HEK293 (cell line): ENCODE data around the gene NRP2.

Experiments
- CTCF ChIA-PET: fragments of 350-600 bp; formaldehyde crosslinking; extraction: SDS; loops from one replicate; lab custom pipeline; 2021; ENCODE audit warnings: antibody characterized with exemption; lab: Yijun Ruan, JAX
- POLR2A ChIA-PET: fragments of 300-600 bp; formaldehyde crosslinking; extraction: SDS; loops from one replicate; lab custom pipeline; 2020; ENCODE audit warnings: antibody characterized with exemption, inconsistent platforms; lab: Yijun Ruan, JAX
- H3K27ac ChIP-seq: fragments of 200-500 bp; sonication (Bioruptor generic); 2 replicates; pipeline ENCODE4 v1.5.1; 2014; ENCODE audit warnings: low read depth, low read length, control low read depth, inconsistent platforms; ENCODE audit errors: extremely low read depth
- H3K36me3 ChIP-seq, 2 experiments: fragments of 200-500 bp in 1 of 2; sonication (Bioruptor generic) in 1 of 2; 1 replicate in 1 of 2; 2 replicates in 1 of 2; pipeline ENCODE4 v1.5.1; 2014 to 2017; ENCODE audit warnings: inconsistent platforms in 2 of 2, low read length in 2 of 2; ENCODE audit not compliant: control insufficient read depth in 2 of 2, insufficient read depth in 1 of 2
- H3K4me1 ChIP-seq: fragments of 200-500 bp; sonication (Bioruptor generic); 2 replicates; pipeline ENCODE4 v1.5.1; 2014; ENCODE audit warnings: mild to moderate bottlenecking, low read length, inconsistent platforms; ENCODE audit not compliant: control insufficient read depth, insufficient read depth
- H3K4me3 ChIP-seq: 2 replicates; pipeline ENCODE4 v1.5.1; 2011; ENCODE audit warnings: low read depth, mild to moderate bottlenecking, control low read depth, low read length, moderate library complexity
- H3K9me3 ChIP-seq: fragments of 200-500 bp; sonication (Bioruptor generic); 2 replicates; pipeline ENCODE4 v1.5.1; 2014; ENCODE audit warnings: low read depth, low read length, inconsistent platforms; ENCODE audit not compliant: control insufficient read depth, insufficient read depth
- EGR2 ChIP-seq: fragments of 450-650 bp; formaldehyde crosslinking; IDR thresholded peaks from 2 replicates; pipeline ENCODE4 v1.5.1; 2016; ENCODE audit warnings: low read depth, missing biosample characterization, missing genetic modification characterization
- REPIN1 ChIP-seq: fragments of 450-650 bp; formaldehyde crosslinking; IDR thresholded peaks from 2 replicates; pipeline ENCODE4 v1.5.1; 2017; ENCODE audit warnings: missing biosample characterization, missing genetic modification characterization, low read depth
- ZBTB20 ChIP-seq: fragments of 450-650 bp; formaldehyde crosslinking; IDR thresholded peaks from 2 replicates; pipeline ENCODE4 v1.5.1; 2016; ENCODE audit warnings: missing biosample characterization, missing genetic modification characterization
- ZIC2 ChIP-seq: fragments of 450-650 bp; formaldehyde crosslinking; IDR thresholded peaks from 2 replicates; pipeline ENCODE4 v1.5.1; 2016; ENCODE audit warnings: missing biosample characterization, missing genetic modification characterization
- ZNF311 ChIP-seq: fragments of 450-650 bp; formaldehyde crosslinking; IDR thresholded peaks from 2 replicates; pipeline ENCODE4 v1.5.1; 2017; ENCODE audit warnings: missing biosample characterization, missing genetic modification characterization, borderline replicate concordance
- ZNF335 ChIP-seq: fragments of 450-650 bp; formaldehyde crosslinking; conservative IDR thresholded peaks from 2 replicates; pipeline ENCODE4 v1.5.1; 2016; ENCODE audit warnings: missing biosample characterization, missing genetic modification characterization
- ZNF426 ChIP-seq: fragments of 450-650 bp; formaldehyde crosslinking; IDR thresholded peaks from 2 replicates; pipeline ENCODE4 v1.5.1; 2017; ENCODE audit warnings: missing biosample characterization, missing genetic modification characterization, mild to moderate bottlenecking, inconsistent platforms, moderate library complexity
- ZNF514 ChIP-seq: fragments of 450-650 bp; formaldehyde crosslinking; IDR thresholded peaks from 2 replicates; pipeline ENCODE4 v1.5.1; 2016; ENCODE audit warnings: missing biosample characterization, missing genetic modification characterization
- ZNF548 ChIP-seq: fragments of 450-650 bp; formaldehyde crosslinking; IDR thresholded peaks from 2 replicates; pipeline ENCODE4 v1.5.1; 2016; ENCODE audit warnings: missing biosample characterization, missing genetic modification characterization
- TF ChIP-seq, protein P1 (sequence below): fragments of 450-650 bp; formaldehyde crosslinking; IDR thresholded peaks from 2 replicates; pipeline ENCODE4 v1.5.1; 2016; ENCODE audit warnings: missing biosample characterization, missing genetic modification characterization
- TF ChIP-seq, protein P2 (sequence below): fragments of 450-650 bp; formaldehyde crosslinking; IDR thresholded peaks from 2 replicates; pipeline ENCODE4 v1.5.1; 2016; ENCODE audit warnings: missing biosample characterization, missing genetic modification characterization
- TF ChIP-seq, protein P3 (sequence below): fragments of 450-650 bp; formaldehyde crosslinking; IDR thresholded peaks from 2 replicates; pipeline ENCODE4 v1.5.1; 2016; ENCODE audit warnings: missing biosample characterization, missing genetic modification characterization
- TF ChIP-seq, protein P4 (sequence below): fragments of 450-650 bp; formaldehyde crosslinking; IDR thresholded peaks from 2 replicates; pipeline ENCODE4 v1.5.1; 2016; ENCODE audit warnings: missing biosample characterization, missing genetic modification characterization

Gene NRP2

DNA sequence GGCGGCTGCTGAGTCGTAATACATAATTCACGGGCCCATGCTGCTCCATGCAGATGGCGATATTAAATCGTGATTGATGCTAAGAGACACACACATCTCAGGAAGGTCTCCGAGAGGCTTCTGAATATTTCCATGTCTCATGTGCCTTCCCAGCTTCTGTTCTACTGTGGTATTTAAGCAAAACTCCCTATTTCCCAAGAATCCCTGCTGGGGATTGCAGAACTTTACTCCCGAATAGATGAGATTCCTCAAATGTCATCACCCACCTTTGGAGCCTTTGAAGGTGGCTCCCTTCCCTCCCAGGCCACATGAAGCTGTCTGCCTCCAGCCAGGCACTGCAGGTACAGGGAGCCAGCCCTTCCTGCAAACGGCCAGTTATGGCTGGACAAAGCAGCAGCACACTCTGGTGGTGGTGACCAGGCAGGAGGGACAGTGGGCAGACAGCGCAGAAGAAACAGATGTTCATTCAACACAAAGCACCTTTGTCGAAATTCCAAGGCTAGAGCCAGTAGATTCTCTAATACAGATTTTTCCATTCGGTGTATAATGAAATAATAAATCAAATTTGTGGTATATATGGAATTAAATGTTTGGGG, 14.1 kb downstream of the NRP2 start:
- ChIA-PET POLR2A (no interaction called here), CTCF (interaction anchor here (0.8 to 1.4 kb wide), 3 partner anchors 14 to 64 kb away, joined by 3 to 6 read pairs (median 3); partner anchors contain the start of gene NRP2)
- H3K4me1 ChIP-seq, result peaks cover 3% of the 10 kb centered on the region; the same call in 1 of the 2 replicates
- no peaks in the 10 kb centered on the region for H3K9me3 ChIP-seq
- no peak overlapping the region for H3K4me3 ChIP-seq
- peaks cover 0 to 3% of the 10 kb centered on the region in 2 experiments; a peak in 1 of 3 replicates for H3K36me3 ChIP-seq
- no peak for TF ChIP-seq ZNF335 (tag by site-specific recombination)
- TF ChIP-seq, protein P1, sequence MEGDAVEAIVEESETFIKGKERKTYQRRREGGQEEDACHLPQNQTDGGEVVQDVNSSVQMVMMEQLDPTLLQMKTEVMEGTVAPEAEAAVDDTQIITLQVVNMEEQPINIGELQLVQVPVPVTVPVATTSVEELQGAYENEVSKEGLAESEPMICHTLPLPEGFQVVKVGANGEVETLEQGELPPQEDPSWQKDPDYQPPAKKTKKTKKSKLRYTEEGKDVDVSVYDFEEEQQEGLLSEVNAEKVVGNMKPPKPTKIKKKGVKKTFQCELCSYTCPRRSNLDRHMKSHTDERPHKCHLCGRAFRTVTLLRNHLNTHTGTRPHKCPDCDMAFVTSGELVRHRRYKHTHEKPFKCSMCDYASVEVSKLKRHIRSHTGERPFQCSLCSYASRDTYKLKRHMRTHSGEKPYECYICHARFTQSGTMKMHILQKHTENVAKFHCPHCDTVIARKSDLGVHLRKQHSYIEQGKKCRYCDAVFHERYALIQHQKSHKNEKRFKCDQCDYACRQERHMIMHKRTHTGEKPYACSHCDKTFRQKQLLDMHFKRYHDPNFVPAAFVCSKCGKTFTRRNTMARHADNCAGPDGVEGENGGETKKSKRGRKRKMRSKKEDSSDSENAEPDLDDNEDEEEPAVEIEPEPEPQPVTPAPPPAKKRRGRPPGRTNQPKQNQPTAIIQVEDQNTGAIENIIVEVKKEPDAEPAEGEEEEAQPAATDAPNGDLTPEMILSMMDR (tag by site-specific recombination), result peak; percentile 62
- no peak overlapping the region for H3K27ac ChIP-seq

DNA sequence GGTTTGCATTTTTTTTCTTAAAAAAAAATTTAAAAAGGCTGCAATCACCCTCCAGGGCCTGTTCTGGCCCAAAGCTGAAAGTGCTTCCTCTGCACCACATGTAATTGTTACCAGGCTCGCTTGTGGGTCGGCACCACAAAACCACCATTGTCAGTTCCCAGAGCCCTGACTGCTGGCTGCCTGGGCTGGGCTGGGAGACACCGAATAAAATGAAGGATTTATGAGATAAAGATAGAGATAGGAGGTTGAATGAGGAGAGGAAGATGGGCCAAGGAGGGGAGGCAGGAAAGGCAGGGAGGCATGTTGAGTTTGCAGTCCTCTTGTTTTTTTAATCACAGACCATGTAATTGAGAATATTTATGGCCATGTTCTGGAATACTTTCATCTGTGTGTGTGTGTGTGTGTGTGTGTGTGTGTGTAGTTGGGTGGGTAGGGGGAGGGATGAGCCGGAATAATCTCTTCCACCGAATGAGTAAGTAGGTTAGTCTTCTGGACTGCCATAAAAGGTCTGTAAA, 14.7 kb downstream of the NRP2 start:
- POLR2A ChIA-PET, result no interaction called here
- H3K4me3 ChIP-seq, result no peak overlapping the region
- peaks cover 0 to 3% of the 10 kb centered on the region in 2 experiments; a peak in 1 of 3 replicates for H3K36me3 ChIP-seq
- TF ChIP-seq EGR2 (tag by site-specific recombination) (0 out of 2 replicates have a peak, but pooled peaks have one; percentile 18), ZBTB20 (tag by site-specific recombination) (no peak)
- TF ChIP-seq, all 188 proteins: peak for 1
- H3K4me1 ChIP-seq, result peaks cover 3% of the 10 kb centered on the region; the same call in 1 of the 2 replicates
- no peak overlapping the region for H3K27ac ChIP-seq
- CTCF ChIA-PET, result no interaction called here
- no peaks in the 10 kb centered on the region for H3K9me3 ChIP-seq

DNA sequence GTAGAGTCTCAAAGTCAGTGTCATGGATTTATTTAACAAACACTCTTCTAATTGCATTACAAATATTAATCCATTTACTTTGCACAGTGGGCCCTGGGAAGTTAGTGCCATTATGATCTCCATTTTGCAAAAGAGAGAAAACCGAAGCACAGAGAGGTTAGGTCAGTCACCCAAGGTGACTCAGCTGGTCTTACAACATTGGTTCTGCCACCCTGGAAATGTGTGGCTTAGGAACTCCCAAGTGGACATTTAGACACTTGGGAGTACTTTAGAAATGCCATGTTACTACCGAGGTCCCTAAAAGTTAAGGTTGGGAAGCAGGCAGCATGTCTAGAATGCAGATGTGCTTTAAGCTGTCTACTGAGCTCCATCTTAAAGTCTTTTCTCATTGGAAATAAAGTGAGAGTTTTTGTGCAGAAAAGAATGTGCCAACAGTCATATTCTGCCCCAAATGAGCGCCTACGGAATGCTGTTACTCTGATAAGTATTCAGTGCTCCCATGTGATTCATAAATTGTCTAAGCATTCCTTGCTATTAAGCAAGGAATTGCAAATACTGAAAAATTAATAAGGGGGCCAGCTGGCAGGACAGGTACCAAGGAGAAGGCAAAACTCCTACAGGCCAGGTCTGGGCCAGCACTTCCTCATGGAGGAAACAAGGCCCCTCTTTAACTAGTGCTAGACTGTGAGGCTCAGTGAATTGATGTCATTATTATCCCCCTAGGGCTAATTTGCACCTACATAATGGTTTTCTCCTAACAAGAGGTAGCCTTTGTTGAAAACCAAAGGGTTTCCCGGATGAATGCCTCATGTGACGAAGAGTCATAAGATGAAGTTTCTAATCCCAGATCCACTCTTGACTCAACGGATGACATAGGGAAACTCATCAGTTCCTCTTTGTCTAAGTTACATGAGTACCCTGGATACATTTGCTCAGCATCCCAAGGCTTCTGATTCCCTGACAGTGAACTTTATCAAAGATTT, 16.3 kb downstream of the NRP2 start:
- peaks cover 3% of the 10 kb centered on the region; the same call in 1 of the 2 replicates for H3K4me1 ChIP-seq
- TF ChIP-seq ZNF548 (tag by site-specific recombination) (no peak), REPIN1 (tag by site-specific recombination) (no peak), ZNF426 (no peak), ZIC2 (tag by site-specific recombination) (no peak), ZNF514 (tag by site-specific recombination) (no peak), ZNF311 (tag by site-specific recombination) (no peak)
- TF ChIP-seq, protein P2, sequence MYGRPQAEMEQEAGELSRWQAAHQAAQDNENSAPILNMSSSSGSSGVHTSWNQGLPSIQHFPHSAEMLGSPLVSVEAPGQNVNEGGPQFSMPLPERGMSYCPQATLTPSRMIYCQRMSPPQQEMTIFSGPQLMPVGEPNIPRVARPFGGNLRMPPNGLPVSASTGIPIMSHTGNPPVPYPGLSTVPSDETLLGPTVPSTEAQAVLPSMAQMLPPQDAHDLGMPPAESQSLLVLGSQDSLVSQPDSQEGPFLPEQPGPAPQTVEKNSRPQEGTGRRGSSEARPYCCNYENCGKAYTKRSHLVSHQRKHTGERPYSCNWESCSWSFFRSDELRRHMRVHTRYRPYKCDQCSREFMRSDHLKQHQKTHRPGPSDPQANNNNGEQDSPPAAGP (tag by site-specific recombination), result no peak
- TF ChIP-seq, protein P3, sequence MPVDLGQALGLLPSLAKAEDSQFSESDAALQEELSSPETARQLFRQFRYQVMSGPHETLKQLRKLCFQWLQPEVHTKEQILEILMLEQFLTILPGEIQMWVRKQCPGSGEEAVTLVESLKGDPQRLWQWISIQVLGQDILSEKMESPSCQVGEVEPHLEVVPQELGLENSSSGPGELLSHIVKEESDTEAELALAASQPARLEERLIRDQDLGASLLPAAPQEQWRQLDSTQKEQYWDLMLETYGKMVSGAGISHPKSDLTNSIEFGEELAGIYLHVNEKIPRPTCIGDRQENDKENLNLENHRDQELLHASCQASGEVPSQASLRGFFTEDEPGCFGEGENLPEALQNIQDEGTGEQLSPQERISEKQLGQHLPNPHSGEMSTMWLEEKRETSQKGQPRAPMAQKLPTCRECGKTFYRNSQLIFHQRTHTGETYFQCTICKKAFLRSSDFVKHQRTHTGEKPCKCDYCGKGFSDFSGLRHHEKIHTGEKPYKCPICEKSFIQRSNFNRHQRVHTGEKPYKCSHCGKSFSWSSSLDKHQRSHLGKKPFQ (tag by site-specific recombination), result no peak
- TF ChIP-seq, protein P4, sequence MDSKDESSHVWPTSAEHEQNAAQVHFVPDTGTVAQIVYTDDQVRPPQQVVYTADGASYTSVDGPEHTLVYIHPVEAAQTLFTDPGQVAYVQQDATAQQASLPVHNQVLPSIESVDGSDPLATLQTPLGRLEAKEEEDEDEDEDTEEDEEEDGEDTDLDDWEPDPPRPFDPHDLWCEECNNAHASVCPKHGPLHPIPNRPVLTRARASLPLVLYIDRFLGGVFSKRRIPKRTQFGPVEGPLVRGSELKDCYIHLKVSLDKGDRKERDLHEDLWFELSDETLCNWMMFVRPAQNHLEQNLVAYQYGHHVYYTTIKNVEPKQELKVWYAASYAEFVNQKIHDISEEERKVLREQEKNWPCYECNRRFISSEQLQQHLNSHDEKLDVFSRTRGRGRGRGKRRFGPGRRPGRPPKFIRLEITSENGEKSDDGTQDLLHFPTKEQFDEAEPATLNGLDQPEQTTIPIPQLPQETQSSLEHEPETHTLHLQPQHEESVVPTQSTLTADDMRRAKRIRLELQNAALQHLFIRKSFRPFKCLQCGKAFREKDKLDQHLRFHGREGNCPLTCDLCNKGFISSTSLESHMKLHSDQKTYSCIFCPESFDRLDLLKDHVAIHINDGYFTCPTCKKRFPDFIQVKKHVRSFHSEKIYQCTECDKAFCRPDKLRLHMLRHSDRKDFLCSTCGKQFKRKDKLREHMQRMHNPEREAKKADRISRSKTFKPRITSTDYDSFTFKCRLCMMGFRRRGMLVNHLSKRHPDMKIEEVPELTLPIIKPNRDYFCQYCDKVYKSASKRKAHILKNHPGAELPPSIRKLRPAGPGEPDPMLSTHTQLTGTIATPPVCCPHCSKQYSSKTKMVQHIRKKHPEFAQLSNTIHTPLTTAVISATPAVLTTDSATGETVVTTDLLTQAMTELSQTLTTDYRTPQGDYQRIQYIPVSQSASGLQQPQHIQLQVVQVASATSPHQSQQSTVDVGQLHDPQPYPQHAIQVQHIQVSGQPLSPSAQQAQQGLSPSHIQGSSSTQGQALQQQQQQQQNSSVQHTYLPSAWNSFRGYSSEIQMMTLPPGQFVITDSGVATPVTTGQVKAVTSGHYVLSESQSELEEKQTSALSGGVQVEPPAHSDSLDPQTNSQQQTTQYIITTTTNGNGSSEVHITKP (tag by site-specific recombination), result no peak
- TF ChIP-seq, all 188 proteins: peak for 0
- Histone ChIP-seq H3K27ac (no peak overlapping the region), H3K36me3 (peaks cover 0 to 3% of the 10 kb centered on the region in 2 experiments; a peak in 1 of 3 replicates), H3K9me3 (no peaks in the 10 kb centered on the region), H3K4me3 (no peak overlapping the region)
- POLR2A ChIA-PET, result no interaction called here
- CTCF ChIA-PET, result interaction anchor here (0.5 to 1.1 kb wide), 4 partner anchors 18 to 1438 kb away, joined by 4 read pairs; no protein-coding TSS in a partner anchor
